ENCODE measurements around the gene PPP1CB.
A peak's percentile ranks its signal among the peaks of the same experiment; 100 is the strongest.
"Not testable (repeated sequence)": the region's sequence is repeated elsewhere in the genome, so short reads cannot be mapped to it uniquely, and the experiment has no call there.

PPP1CB gene

GRCh38 chr2:28751252-28751955 lies at the start of gene PPP1CB:
Gene PPP1CB, plus strand, starts transcription at chr2:28751830. Its CDS starts 295 bp downstream, at chr2:28752125.
- peak; percentile 92 for DNase-seq (ENCODE audit: low spot score)

GRCh38 chr2:28702415-28702861 lies 49.2 kb upstream of the PPP1CB start:
- no peak for DNase-seq (ENCODE audit: low spot score)

GRCh38 chr2:28702878-28703277 lies 48.8 kb upstream of the PPP1CB start:
- DNase-seq (ENCODE audit: low spot score): no peak

- no peak for DNase-seq (ENCODE audit: low spot score)
Measured at GRCh38 chr2:28704621-28705020, 47.0 kb upstream of the PPP1CB start.

GRCh38 chr2:28705751-28706440 lies 45.7 kb upstream of the PPP1CB start:
- no peak for DNase-seq (ENCODE audit: low spot score)

GRCh38 chr2:28707592-28707991 lies 44.0 kb upstream of the PPP1CB start:
- DNase-seq (ENCODE audit: low spot score): no peak

- no peak for DNase-seq (ENCODE audit: low spot score)
Measured at GRCh38 chr2:28709101-28709500, 42.5 kb upstream of the PPP1CB start.

GRCh38 chr2:28710545-28710944 lies 41.1 kb upstream of the PPP1CB start:
- DNase-seq (ENCODE audit: low spot score): no peak

- DNase-seq (ENCODE audit: low spot score): no peak
Measured at GRCh38 chr2:28713577-28714298, 37.9 kb upstream of the PPP1CB start.

- peak; percentile 88 for DNase-seq (ENCODE audit: low spot score)
Measured at GRCh38 chr2:28716265-28716865, 35.3 kb upstream of the PPP1CB start.

- peak; percentile 89 for DNase-seq (ENCODE audit: low spot score)
Measured at GRCh38 chr2:28717339-28717758, 34.3 kb upstream of the PPP1CB start.

GRCh38 chr2:28720345-28720744 lies 31.3 kb upstream of the PPP1CB start:
- DNase-seq (ENCODE audit: low spot score): no peak

GRCh38 chr2:28721601-28722191 lies 29.9 kb upstream of the PPP1CB start:
- no peak for DNase-seq (ENCODE audit: low spot score)

GRCh38 chr2:28725021-28725711 lies 26.5 kb upstream of the PPP1CB start:
- no peak for DNase-seq (ENCODE audit: low spot score)

- DNase-seq (ENCODE audit: low spot score): no peak
Measured at GRCh38 chr2:28726177-28726576, 25.5 kb upstream of the PPP1CB start.

GRCh38 chr2:28729698-28730097 lies 21.9 kb upstream of the PPP1CB start:
- DNase-seq (ENCODE audit: low spot score): no peak

- DNase-seq (ENCODE audit: low spot score): no peak
Measured at GRCh38 chr2:28730641-28731146, 20.9 kb upstream of the PPP1CB start.

- DNase-seq (ENCODE audit: low spot score): no peak
Measured at GRCh38 chr2:28735511-28735910, 16.1 kb upstream of the PPP1CB start.

GRCh38 chr2:28736034-28736433 lies 15.6 kb upstream of the PPP1CB start:
- DNase-seq (ENCODE audit: low spot score): no peak

- DNase-seq (ENCODE audit: low spot score): no peak
Measured at GRCh38 chr2:28737655-28738054, 14.0 kb upstream of the PPP1CB start.

GRCh38 chr2:28742619-28743018 lies 9.0 kb upstream of the PPP1CB start:
- not testable (repeated sequence) for DNase-seq (ENCODE audit: low spot score)
